Activated CD8-positive, alpha-beta memory T cell treated with anti-CD3 and anti-CD28 coated beads, Interleukin-2, amount 50 U/mL, for 24 hours (primary cell): ENCODE data around the gene SEPTIN8.

Experiments
- DNase-seq: peaks from one replicate; pipeline ENCODE4 v3.0.0-alpha.2; 2020; ENCODE audit errors: extremely low read depth

The SEPTIN8 gene

DNA sequence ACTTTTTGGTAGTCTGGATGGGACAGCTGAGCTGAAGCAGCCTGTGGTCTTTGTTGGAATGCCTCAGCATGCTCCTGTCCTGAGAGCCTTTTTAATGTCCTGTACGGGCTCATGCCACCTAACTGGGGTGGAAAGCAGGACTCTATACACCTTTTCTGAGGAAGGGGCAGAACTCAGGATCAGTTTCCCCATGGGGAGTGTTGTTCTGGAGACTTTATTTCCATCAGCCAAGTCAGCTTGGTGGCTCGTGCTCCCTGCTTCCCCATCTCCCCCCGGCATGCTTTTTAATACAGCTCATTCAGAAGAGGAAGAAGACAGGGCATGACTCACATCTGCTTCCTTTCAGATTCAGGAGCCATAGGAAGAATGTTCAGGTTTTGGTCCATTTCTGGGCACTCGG, 5.1 kb upstream of the SEPTIN8 start:
- no peak for DNase-seq

DNA sequence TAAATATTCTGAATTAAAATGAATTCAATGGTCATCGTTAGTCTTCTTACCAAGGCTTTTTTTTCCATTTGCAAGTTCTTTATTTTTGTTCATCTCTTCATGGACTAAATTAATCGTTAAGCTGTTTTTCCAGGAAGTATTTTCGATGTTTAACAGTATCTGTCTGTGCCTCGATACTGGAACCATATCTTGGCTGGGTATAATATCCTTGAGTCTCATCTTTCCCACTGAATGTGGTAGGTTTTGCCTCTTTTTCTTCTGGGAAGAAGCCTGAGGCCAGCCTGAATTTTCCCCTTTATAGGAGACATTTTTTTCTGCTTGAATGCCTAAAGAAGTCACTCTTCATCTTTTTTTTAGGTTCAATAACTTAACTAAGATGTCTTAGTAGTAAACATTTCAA, 4.0 kb upstream of the SEPTIN8 start:
- no peak for DNase-seq

DNA sequence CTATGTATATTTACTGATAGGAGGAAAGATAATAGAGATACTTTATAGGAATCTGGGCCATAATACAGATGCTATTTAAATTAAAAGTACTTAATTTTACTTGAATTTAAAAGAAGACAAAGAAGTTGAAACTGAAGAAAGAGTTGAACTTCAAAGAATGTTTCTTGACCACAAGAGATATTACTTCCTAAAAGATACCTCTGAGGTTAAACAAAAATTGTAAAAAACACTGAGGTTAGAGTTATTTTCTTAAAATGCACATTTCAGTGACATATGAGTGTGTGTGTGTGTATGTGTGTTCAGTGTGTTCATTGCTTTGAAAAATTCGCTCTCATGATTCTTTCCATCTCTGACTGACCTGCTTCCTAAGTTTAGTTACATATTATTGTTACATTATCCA, 3.5 kb upstream of the SEPTIN8 start:
- no peak for DNase-seq

DNA sequence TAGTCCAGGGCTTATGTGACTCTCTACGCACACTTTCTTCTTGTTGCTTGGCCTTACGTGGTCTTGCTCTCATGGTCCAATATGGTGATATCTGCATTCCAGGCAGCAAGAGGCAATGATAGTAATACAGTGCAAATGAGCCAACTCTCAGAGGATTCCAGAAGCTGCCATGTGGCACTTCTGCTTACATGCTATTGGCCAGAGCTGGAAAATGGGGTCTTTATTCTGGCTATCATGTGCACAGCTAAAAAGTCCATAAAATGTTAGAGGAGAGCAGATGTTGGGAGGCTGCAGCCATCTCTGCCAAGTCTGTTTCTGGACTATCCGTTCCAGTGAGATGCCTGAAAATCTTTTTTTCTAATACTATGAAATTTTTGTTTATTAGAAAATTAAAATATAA, 2.9 kb upstream of the SEPTIN8 start:
- no peak for DNase-seq

DNA sequence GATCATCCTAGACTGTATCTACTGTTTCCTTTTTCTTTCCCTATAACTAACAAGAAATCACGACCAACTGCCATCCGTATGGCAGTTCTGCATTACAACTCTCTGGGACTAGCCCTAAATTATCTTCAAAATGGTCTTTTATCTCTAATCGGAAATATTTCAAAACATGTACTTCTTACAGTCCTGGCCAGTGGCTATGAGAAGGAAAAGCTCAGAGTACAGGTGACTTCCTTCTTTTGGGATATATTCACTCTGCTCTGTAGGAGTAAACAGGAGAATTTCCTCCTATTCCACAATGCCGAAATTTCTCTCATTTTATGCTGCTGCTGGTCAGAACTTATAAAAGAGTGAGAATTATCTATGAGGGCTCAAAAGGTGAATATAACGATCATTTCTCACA, 1.8 kb upstream of the SEPTIN8 start:
- no peak for DNase-seq

DNA sequence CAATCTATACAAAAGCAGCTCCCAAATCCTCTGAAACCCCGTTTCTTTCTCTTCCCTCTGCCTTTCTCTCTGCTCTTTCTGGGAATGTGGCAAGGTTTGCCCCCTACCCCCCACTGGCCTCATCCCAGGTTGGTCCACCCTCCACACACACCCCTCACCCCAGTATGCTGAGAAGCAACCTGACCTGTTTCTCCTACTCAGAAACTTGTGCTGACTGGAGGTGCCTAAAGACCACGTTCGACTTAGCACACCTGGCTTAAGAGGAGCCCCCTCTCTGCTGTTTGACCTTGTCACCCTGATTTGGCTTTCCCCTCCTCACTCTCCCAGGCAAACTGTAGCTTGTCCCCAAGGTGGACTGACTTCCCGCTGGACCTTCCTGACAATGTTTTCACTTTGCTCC, 1.1 kb upstream of the SEPTIN8 start:
- no peak for DNase-seq

DNA sequence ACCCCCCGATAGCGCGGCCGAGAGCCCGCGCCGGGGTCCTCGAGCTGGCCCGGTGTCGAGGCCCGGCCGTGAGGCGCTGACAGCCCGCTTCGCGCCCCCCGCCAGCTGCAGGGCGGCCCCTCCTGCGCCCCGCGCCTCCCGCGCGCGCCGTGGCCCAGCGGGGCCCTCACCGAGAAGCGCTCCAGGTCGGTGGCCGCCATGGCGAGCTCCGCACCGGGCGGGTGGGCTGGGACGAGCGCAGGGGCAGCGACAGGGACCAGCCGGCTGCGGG, 166 bp downstream of the SEPTIN8 start:
- no peak for DNase-seq

DNA sequence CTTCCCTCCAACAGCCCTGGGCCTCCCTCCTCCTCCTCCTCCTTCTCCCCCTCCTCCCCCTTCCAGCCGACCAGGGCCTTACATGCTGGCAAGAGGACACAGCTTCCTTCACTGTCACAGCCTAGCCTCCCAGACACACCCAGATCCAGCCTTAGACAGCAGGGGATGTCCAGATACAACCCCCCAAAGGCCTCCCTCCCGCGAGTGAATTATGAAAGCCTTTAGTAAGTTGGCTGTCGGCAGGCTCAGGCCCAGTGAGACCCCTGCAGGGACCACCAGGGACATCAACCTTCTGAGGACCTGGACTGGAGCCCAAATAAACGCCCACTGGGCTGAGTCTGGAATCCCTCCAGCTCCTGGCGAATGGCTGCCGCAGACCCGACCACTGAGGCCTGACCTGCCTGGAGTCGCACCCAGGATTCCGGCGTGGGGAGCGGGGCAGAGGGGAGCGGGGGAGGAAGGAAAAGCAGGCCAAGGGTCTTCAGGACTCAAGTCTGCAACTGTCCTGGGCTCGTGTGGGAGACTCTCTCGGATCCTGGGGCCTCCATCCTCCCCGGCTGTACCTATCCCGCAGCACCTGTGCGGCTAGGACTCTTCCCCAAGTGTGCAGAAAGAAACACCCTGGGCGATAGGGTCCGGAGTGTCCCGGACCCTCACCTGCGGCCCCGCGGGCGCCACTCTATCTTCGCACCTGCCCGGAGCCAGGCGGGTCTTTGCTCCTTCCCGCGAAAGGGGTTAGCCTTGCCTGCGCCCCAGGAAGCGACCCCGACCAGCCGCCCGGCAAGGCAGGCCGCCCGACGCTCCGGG, 705 bp downstream of the SEPTIN8 start:
- DNase-seq, result no peak

DNA sequence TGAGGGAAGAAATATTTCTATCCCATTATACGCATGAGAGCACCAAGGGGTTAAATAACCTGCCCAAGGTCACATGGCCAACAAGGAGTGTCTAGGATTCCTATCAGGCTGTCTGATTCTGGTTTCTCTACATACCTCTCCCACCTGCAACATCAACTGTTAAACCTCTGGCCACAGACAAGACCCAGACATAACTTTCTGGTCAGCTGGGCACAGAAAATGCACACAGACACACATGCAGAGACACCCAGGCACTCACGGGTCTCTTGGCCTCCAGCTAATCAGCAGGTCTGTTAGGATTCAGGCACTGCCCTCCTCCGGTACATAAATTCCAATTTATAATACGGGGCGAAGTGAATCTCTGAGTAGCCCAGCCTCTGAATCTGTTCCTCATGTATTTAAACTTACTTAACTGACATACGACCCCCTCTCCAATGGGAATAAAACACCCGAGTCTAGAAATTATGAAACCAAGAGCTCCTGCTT, 1.5 kb downstream of the SEPTIN8 start:
- DNase-seq, result no peak

DNA sequence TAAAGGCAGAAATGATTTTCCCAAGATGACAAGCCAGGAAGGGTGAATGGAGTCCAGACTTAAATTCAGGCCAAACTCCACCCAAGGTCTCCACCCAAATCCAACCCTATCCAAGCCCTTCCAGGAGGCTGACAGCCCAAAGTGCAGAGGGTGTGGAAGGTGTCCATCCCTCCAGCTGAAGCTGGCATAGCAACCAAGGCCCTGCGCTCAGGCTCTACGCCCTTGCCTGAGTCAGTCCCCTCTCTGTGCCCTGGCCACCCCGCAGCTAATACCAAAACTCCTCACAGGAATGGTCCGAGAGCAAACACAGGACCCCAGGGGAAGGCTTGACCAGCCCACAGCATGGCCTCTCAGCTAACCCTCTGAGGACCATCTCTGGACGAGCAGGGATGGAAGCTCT, 2.1 kb downstream of the SEPTIN8 start:
- no peak for DNase-seq

DNA sequence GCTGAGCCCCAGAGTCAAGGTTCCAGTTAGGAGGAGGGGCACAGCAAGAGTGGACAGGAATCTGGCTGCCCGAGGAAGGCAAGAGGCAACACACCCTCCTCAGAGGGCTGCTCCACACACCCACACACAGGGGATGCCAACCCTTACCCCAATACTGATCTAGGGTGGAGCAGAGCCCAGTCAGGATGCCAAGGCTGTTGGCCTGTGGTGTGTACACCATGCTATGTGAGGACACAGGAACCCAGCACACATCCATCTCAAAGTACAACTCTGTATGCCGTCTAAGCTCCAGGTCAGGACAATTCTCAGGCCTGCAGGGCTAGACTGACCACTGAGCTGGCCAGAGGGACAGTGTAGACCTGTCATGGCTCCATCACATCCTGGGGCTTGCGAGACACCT, 2.6 kb downstream of the SEPTIN8 start:
- DNase-seq, result no peak

DNA sequence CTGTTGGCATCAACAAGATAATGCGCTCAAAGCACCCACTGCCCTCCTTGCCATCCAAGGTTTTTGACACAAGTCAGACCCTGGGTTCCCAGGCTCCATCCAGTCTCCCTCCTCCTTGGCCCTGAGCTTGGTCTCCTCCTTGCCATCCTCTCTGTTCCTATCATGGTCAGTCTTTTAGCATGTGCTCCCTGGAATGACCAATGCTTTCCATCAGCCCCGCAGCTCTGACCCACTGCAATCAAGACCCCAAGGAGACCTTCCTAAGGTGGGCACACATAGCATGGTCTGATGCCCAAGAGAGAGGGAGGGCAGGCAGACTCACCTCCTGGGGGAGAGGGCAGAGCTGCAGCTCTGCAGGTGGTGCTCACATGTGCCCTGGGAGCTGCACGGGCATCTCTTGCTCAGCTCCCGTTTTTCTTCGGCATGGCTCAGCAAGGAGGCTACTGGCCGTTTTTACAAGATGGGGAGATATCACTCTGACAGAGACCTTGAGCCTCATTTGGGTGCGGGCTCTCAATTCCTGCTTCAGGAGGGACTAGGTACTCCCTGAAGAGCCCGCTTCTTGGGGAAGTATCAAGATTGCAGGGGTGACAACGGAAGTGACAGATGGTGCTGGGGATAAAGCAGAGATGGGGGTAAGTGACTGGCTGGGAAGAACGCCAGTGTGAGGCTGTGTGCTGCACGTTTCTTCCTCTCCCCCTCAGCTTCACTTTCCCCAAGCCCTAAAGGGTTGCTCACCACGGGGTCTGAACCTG, 3.3 kb downstream of the SEPTIN8 start:
- DNase-seq, result no peak

DNA sequence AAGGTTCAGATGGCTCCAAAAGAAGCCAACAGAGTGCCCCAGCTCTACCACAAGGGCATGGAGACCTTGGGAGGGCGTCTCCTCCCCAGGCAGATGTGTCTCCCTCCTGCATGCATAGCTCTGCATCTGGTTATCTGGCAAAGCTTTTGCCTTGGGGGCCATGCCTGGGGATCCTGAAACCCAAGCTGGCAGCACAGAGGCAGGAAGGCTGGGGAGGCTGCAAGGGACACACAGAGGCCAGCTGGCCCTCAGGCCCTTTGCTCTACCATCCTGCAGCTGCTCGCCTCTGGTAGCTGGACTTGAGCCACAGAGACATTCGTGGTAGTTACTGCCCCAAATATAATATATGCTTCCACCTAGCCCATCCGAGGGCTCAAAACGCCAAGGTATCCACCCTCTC, 3.9 kb downstream of the SEPTIN8 start:
- no peak for DNase-seq

DNA sequence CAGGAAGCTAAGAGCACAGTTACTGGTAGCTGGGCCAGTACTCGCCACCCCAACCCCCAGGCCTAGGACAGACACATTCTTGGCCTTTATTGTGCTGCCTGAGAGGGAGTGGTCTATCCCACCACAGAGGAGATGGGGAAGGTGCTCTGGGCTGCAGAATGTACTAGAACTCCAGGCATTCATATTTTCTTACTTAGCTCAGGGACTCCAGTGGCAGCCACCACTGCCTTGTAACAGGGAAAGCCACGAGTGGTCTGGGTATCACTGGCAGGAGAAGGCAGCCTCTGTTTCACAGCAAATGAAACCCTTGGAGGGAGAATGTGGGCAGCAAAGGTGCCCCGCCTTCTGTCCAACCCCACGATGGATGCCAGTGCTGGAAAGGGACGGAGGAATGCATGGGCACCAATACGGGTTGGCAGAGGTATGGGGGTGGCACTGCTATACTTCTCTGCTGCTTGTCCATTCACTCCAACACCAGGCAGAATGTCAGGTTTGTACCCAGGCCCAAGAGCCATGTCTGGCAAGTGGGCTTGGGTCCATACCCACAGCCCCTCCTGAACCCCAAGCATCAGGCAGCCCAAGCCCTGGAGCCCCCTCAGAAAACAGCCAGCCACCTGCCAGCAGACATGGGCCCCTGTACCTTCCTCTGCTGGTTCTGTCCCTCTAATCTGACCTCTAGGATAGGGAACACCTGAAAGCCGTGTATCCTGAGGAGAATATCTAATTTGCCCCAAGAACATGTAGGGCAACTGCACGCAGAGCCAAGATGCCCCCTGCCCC, 4.6 kb downstream of the SEPTIN8 start:
- DNase-seq, result no peak

DNA sequence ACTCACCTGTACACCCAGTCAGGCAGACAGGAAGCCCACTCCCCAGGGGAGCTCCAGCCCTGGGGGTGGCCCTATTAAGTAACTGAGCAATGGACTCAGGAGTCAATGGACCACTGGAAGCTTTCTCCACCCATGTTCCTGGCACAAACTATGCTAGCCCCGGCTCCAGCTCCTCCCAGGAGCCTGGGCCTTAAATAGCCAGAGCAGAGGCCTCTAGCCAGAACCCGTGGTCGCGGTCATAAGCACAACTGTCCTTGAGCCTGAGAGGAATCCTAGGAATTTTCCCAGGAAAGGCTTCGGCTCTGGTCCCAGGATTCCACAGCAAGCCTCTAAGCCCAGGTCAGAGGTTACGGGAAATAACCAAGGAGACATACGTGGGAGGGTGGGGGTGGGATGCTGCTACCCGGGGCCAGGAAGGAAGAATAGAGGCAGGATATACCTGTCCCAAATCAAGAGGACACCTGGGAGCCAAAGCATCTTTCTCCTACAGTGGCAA, 5.5 kb downstream of the SEPTIN8 start:
- DNase-seq, result no peak

DNA sequence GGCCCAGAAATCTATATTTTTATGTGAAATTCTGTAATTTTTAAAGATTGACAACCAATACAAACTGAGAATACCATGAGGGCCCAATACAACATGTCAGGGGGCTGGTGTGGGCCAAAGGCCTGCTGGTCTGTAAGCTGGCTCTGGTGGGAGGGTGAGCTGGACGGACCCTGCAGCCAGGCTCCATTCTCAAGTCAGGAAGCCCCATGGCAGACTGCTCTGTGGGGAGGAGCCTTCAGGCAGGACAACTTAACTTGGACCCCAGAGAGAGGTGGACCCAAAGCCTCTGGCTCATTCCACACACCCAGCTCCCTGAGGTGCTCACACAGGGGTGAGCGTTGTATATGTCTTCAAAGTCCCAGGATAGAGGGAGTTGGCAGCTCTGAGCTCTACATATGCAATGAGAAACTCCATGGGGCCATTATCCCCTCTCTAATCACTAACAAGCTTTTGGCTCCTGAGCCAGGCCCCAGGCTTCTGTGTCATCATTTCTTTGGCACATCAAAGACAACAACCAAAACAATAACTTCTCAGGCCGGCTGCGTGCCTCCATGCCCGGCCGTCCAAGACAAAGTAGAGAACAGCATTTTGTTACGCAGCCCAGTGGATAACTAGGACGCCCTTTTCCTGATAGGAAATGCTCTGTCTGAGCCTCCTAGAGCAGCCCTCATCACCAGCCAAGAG, 6.4 kb downstream of the SEPTIN8 start:
- DNase-seq, result no peak

DNA sequence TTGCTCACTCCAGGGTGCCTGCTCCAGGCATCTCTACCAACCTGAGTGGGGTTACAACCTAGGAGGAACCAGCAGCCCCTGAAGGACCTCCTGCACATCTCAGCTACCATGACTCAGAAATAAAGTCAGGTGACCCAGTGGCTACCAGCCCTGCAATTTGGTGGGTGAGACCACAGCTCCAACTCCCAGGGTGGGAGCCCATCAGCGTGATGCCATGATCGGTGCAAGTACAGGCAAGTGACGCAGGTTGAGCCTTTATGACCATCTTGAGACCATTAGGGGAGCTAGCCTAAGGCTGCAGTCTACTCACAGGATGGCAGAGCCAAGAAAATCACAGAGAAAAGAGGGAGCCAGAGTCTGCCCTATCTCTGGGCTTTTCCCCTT, 8.6 kb downstream of the SEPTIN8 start:
- DNase-seq, result no peak

DNA sequence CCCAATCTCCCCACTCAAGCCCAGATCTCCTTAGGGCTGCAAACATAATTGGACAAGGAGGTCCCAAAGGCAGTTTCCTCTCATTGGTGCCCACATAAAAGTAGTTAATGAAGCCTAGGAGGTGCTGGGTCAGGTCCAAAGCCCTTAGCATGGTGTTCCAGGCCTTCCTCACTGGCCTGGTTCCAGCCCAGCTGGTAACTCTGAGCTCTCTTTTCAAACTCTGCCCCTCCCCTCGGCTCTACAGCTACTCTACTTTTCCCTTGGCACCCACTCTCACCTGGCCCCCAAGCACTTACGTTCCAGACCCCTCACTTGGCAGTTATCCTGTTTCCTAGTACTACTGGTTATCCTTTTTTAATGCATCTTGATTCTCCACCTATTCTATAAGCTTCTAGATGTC, 9.9 kb downstream of the SEPTIN8 start:
- DNase-seq, result no peak

DNA sequence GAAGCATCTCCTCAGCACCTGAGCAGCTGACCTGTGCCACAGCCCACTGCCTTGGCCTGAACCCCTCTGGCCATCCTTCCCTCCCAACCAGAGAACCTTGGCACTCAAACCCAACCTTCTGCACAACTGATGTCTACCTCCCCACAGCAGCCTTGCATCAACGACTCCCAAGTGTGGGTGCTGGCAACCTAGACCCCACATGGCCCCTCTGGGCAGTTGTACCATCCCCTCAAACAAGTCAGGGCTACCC, 10.3 kb downstream of the SEPTIN8 start:
- DNase-seq, result no peak

DNA sequence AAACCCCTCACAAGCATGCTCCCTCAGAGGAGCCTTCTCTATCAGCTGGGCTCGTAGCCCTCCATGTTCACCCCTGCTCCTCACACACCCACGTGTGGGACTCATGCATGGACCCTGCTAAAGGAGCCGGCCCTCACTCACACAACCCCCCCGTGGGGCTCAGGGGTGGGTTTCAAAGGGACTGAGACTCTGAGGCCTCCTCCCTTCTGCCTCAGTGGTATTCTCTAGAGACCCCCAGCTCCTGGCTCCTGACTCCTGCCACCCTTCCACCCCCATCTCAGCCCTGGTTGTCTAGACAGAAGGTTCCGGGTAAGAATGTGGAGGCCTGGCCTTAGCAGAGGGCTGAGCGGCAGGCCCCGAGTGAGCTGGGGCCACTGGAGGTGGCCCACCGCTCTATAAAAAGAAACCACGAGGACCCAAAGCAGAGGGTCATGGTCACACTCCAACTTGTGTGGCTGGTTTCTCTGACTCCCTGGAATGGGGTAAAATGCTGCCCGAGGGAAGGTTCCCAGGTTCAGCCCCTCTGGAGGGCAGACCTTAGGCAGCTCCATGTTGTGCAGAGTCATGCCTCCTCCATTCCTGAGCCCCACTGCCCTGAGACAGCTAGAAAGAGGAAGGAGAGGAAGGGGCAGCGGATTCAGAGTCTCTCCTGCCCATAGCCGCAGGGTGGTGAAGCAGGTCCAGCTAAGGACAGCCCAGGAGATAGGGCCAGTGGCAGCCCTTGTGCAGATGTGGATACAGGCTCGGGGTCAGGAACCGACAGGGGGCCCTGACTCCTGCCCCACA, 10.8 kb downstream of the SEPTIN8 start:
- no peak for DNase-seq

DNA sequence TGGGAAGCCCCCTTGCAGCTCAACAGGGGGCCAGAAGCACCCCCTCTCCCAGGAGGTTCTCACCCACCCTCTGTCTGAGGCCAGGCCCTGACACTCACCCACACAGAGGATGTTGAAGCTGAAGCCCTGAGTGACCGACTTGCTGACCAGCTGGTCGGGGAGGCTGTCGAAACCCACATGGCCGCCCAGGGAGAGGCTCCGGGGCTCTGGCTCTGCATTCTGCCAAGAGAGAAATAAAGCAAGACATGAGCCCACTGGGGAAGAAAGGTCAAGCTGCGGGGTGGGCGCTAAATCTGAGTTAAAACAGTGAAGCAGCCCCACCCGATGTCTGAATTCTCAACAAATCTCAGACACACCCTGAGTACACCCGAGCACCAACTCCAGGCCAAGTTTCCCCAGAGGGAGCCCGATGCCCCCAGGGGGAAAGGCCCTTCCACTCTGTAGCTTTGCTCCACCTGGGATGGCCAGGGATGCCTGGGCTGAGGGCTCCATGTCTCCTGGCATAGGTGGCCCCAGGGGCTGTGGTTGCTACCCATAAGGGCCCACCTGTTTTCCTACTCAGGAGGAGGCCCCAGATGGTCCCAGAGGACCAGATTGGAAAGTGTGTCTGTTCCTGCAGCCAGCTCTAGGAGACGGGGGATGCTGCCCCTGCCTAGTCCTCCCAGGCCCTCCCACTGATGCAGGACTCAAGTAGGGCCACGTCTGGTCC, 11.6 kb downstream of the SEPTIN8 start:
- DNase-seq, result no peak
